Stimulated activated naive CD8-positive, alpha-beta T cell treated with anti-CD3 and anti-CD28 coated beads, Interleukin-15, amount 100 ng/mL, for 72 hours (primary cell): ENCODE measurements around the gene SREBF2.

Source experiments
- ATAC-seq: fragments of 150-1000 bp; cut with Tn5 transposase; 2 replicates; pipeline ENCODE4 v1.10.0; 2021; ENCODE audit warnings: mild to moderate bottlenecking, moderate library complexity
- DNase-seq, 2 donors: peaks; one replicate each; pipeline ENCODE4 v3.0.0; 2021 to 2022
- H3K27ac Mint-ChIP-seq, 2 donors: one replicate each; pipeline ENCODE4 v1.8.0; 2022; ENCODE audit warnings: mild to moderate bottlenecking in 2 of 2, mixed read lengths in 2 of 2, moderate library complexity in 2 of 2
- H3K27me3 Mint-ChIP-seq: one replicate; pipeline ENCODE4 v1.8.0; 2022; ENCODE audit warnings: mixed read lengths
- H3K4me1 Mint-ChIP-seq: one replicate; pipeline ENCODE4 v1.8.0; 2022; ENCODE audit warnings: mild to moderate bottlenecking, mixed read lengths
- H3K4me3 Mint-ChIP-seq, 2 donors: one replicate each; pipeline ENCODE4 v1.8.0; 2022; ENCODE audit warnings: mild to moderate bottlenecking in 2 of 2, mixed read lengths in 2 of 2, moderate library complexity in 1 of 2
- H3K9me3 Mint-ChIP-seq, 2 donors: one replicate each; pipeline ENCODE4 v1.8.0; 2022; ENCODE audit warnings: mixed read lengths in 2 of 2

The SREBF2 gene

DNA sequence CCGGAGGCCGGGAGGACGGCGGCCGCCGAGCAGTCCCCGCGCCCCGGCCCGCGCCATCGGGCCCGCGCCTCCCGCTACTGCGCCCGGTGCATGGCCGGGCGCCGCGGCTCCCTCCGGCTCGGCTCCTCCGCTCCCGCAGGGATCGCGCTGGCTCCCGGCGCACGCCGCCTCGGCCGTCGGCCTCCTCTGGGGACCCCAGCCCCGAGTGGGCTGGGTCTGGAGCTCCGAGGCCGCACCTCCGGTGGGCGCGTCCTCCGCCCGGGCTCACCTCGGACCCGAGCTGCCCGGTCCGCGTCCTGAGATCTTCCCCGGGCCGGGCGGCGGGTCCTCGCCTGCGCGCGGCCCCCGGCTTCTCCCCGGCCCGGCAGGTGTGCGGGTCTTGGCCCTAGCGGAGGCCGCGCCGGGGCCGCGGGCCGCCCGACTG, 81.7 kb downstream of the SREBF2 start:
- H3K27me3 Mint-ChIP-seq = peaks cover 64% of the 10 kb centered on the region
- no peak overlapping the region for H3K27ac Mint-ChIP-seq
- H3K4me1 Mint-ChIP-seq = peaks cover 72% of the 10 kb centered on the region
- no peaks in the 10 kb centered on the region for H3K9me3 Mint-ChIP-seq
- peak; percentile 7 for ATAC-seq
- H3K4me3 Mint-ChIP-seq = no peak overlapping the region
- DNase-seq = no peak

DNA sequence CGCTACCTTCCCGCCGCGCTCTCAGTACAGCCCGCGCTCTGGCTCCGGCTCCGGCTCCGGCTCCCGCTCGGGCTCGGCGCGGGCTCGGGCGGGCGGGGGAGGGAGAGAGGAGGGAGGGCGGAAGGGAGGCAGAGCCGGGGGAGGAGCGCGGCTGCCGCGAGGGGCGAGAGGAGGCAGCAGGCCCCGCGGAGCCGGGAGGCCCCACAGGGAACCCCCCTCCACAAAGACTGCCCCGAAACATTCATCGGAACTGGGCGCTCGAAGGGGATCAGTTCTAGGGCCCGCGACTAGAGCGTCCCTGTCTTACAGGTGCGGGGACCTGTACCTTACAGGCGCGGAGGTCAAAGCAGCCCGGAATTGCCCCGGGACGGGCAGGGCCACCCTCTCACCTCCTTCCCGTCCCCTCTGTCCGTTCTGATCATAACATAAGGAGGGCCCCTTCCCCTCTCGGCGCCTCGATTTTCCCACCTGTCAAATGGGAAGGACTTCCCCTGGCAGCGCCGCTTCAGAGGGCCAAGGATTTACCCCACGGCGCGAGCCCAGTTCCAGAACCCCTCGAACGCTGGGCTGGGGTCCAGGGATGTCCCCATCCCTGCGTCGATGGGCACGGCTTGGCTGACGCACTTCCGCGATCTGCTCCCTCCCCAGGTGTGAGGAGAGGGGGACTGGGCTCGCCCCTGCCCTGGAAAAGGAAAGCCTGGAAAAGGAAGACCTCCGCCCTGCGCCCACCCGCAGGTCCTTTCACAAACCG, 82.3 kb downstream of the SREBF2 start, which contains the start of gene SHISA8:
Gene SHISA8, minus strand, starts transcription at position 40 of the 751 bp plus-strand sequence. CDS start 407 bp downstream, outside the sequence.
- Mint-ChIP-seq H3K4me3 (peak within 1 kb of the TSS; percentile 47 to 65), H3K9me3 (no peaks in the 10 kb centered on the region), H3K27me3 (peaks cover 62% of the 10 kb centered on the region), H3K27ac (peak within 1 kb of the TSS in 1 of 2 donors; percentile 82), H3K4me1 (peaks cover 73% of the 10 kb centered on the region)
- peak; percentile 62 for ATAC-seq
- peak; percentile 56 to 60 for DNase-seq

- H3K9me3 Mint-ChIP-seq = no peaks in the 10 kb centered on the region
- H3K27ac Mint-ChIP-seq = no peak overlapping the region
- ATAC-seq = no peak
- peaks cover 75% of the 10 kb centered on the region for H3K4me1 Mint-ChIP-seq
- H3K4me3 Mint-ChIP-seq = peak overlapping the region; percentile 47 to 65
- peaks cover 59% of the 10 kb centered on the region for H3K27me3 Mint-ChIP-seq
- DNase-seq = no peak
Measured at GRCh38 chr22:41915786-41916493, 83.0 kb downstream of the SREBF2 start.

DNA sequence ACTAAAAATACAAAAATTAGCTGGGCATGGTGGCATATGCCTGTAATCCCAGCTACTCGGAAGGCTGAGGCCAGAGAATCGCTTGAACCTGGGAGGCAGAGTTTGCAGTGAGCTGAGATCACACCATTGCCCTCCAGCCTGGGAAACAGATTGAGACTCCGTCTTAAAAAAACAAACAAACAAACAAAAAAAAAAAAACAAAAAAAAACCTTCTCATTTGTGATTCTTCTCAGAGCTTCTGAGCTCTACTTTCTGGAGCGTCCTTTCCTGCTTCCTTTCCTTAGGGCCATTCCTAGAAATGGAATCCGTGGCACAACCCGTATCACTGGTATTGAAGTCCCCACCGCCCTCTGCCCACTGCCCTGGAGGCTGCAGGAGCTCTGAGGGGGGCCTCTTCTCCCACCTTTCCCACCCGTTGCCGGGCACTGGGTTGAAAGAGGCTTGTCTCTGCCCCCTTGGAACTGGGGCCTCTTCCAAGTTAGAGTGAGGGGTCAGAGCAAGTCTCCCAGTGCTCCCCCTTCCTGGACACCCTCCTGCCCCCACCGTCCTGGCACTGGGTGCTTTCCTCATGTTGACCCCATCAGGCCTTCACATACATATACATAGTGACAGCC, 83.9 kb downstream of the SREBF2 start:
- DNase-seq = no peak
- Mint-ChIP-seq H3K27ac (no peak overlapping the region), H3K9me3 (no peaks in the 10 kb centered on the region), H3K4me1 (peaks cover 66% of the 10 kb centered on the region), H3K4me3 (no peak overlapping the region), H3K27me3 (peaks cover 50% of the 10 kb centered on the region)
- ATAC-seq = no peak

- H3K27me3 Mint-ChIP-seq = peaks cover 44% of the 10 kb centered on the region
Measured at GRCh38 chr22:41917375-41917902, 84.5 kb downstream of the SREBF2 start.

DNA sequence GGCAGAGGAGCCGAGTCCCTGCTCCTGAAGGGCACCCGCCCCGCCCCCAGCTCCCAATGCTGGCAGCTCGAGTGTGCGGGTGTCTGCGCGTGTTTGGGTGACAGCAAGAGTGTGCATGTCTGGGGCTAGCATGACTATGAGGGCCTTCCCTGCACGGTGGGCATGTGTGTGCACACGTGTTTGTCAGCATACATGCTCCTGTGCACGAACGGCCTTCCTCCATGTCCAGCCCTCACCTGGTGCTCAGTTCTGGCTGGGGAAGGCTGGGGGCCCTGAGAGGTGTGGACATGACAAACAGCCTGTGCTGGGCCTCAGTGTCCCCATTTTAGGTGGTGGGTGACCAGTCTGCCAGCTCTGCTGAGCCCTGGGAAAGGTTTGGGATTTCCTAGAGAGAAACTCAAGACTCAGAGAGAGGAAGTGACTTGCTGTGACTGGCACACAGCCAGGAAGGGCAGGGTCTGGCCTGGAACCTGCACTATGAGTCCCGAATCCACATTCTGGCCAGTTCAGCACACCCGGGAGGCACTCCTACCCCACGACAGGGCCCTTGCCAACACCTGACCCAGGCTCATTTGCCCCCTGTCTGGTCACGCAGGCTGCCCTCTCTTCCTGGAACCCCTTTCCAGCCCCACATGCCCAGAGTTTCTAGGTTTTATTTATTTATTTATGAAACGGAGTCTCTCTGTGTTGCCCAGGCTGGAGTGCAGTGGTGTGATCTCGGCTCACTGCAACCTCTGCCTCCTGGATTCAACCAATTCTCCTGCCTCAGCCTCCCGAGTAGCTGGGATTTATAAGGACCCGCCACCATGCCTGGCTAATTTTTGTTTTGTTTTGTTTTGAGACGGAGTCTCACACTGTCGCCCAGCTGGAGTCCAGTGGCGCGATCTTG, 85.2 kb downstream of the SREBF2 start:
- Mint-ChIP-seq H3K9me3 (no peaks in the 10 kb centered on the region), H3K4me3 (peak overlapping the region in 1 of 2 donors; percentile 37), H3K4me1 (peaks cover 56% of the 10 kb centered on the region), H3K27ac (peak overlapping the region in 1 of 2 donors; percentile 54), H3K27me3 (peaks cover 37% of the 10 kb centered on the region)
- no peak for DNase-seq
- no peak for ATAC-seq

More at GRCh38 chr22:41917375-41917902, 84.5 kb downstream of the SREBF2 start:
- ATAC-seq (no peak), DNase-seq (no peak)
- H3K4me1 Mint-ChIP-seq = peaks cover 60% of the 10 kb centered on the region
- no peaks in the 10 kb centered on the region for H3K9me3 Mint-ChIP-seq
- peak overlapping the region in 1 of 2 donors; percentile 54 for H3K27ac Mint-ChIP-seq
- H3K4me3 Mint-ChIP-seq = peak overlapping the region in 1 of 2 donors; percentile 37

DNA sequence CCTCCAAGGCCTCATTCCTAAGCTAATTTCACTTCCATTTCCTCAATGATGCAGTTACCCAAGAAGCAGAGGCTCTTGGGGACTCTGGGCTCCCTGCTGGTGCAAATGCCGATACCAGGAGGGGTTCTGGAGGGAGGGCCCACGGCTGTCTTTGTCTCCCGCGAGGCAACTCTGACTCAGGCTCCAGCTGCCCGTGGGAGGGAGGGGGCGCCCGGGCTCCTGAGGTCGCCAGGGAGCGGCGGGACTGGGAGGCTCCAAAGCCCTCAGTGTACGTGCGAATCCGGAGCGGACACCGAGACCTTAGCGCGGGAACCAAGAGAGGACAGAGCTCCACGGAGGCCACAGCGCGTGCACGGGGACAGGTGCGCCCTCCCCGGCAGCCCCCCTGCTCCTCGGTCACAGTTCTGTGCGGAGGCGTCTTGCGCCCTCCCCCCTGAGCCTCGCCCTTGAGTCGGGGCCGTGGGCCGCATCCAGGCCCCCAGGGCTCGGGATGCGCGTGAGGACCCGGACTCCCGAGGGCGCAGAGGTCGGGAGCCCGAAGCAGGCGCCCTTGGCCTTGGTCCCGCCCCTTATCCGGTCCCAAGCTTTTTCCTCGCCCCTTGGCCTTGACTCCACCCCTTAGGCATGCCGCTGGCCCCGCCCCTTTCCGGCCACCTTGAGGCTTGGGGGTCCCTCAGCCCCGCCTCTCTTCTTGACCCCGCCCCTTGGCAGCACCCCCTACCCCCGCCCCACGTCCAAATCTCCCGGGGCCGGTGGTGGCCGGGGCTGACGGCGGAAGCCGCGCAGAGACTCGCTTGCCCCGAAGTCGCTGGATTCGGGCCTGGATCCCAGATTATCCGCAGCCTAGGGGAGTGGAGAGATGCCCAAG, 86.7 kb downstream of the SREBF2 start:
- Mint-ChIP-seq H3K27ac (no peak overlapping the region), H3K9me3 (no peaks in the 10 kb centered on the region), H3K4me3 (peak overlapping the region; percentile 73 to 85), H3K27me3 (peaks cover 31% of the 10 kb centered on the region), H3K4me1 (peaks cover 54% of the 10 kb centered on the region)
- DNase-seq = peak in 1 of 2 donors; percentile 43
- ATAC-seq = peak; percentile 48

GRCh38 chr22:41920271-41920976, 87.5 kb downstream of the SREBF2 start:
- ATAC-seq (no peak), DNase-seq (no peak)

GRCh38 chr22:41922328-41922727, 89.4 kb downstream of the SREBF2 start:
- Mint-ChIP-seq H3K4me1 (peaks cover 58% of the 10 kb centered on the region), H3K9me3 (no peaks in the 10 kb centered on the region), H3K27ac (no peak overlapping the region), H3K27me3 (peaks cover 29% of the 10 kb centered on the region), H3K4me3 (no peak overlapping the region)
- no peak for ATAC-seq
- DNase-seq = no peak

More at GRCh38 chr22:41920271-41920976, 87.5 kb downstream of the SREBF2 start:
- peak overlapping the region in 1 of 2 donors; percentile 13 for H3K27ac Mint-ChIP-seq
- H3K4me1 Mint-ChIP-seq = peaks cover 58% of the 10 kb centered on the region
- H3K27me3 Mint-ChIP-seq = peaks cover 34% of the 10 kb centered on the region
- H3K9me3 Mint-ChIP-seq = no peaks in the 10 kb centered on the region
- H3K4me3 Mint-ChIP-seq = peak overlapping the region; percentile 66 to 85

DNA sequence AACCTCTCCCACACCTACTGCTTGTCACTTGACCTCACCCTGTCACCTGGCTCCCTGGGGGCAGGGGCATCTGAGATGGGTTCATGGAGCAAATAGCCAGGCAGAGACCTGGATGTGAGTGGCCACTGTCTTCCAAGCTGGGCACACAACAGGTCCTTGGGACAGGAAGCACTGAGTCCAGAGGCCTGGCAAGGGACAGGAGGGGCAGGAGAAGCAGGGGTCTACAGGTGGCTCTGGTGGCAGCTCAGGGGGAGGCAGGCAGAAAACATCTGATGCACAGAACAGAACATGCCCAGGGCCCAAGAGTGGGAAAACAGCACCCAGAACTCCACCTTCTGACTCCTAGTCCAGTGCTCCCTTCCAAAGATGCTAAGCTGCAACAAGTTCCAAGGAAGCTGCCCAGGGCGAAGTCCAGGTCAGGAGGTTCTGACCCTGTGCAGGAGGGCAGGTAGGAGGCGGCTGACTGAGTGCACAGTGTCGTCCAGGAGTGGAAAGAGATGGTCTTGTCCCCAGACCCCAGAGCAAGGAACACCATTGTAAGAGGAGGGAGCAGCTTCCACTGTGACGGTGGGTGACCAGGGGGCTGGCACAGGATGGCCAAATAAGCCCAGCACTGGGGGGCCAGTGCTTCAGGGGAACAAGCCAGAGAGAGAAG, 90.2 kb downstream of the SREBF2 start:
- Mint-ChIP-seq H3K27ac (peak overlapping the region in 1 of 2 donors; percentile 79), H3K4me1 (peaks cover 58% of the 10 kb centered on the region), H3K4me3 (no peak overlapping the region)

DNA sequence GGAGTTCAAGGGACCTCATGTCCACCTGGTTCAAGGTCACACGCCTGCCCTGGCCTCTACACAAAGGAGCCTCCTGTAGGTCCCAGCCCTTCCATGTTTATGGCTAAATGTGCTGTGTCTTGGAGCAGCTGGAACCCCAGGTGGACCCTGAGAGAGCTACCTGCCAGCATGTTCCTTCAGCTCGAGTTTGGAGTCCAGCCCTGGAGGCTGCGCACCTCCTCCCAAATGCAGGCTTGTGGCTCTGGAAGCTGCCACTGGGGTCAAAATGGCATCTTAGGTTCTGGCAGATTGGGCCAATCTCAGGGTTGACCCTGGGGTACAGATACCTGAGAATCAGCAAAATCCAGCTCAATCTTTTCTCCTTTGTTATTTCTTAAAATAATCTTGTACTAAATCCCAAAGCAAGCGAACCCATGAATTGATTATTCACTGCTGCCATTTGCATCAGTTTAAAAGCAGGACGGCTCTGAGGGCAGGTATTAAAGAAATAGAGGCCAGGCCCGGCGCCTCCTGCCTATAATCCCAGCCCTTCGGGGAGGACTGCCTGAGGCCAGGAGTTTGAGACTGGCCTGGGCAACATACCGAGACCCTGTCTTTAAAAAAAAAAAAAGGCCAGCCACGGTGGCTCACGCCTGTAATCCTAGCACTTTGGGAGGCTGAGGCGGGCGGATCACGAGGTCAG, 90.8 kb downstream of the SREBF2 start:
- Mint-ChIP-seq H3K27me3 (peaks cover 31% of the 10 kb centered on the region), H3K27ac (no peak overlapping the region), H3K9me3 (no peaks in the 10 kb centered on the region), H3K4me1 (peaks cover 58% of the 10 kb centered on the region), H3K4me3 (no peak overlapping the region)
- no peak for DNase-seq
- no peak for ATAC-seq

More for the DNA sequence above, 90.2 kb downstream of the SREBF2 start:
- ATAC-seq = no peak
- Mint-ChIP-seq H3K27me3 (peaks cover 29% of the 10 kb centered on the region), H3K9me3 (no peaks in the 10 kb centered on the region)
- no peak for DNase-seq

- H3K27me3 Mint-ChIP-seq = peaks cover 31% of the 10 kb centered on the region
- peaks cover 49% of the 10 kb centered on the region for H3K4me1 Mint-ChIP-seq
- peak overlapping the region; percentile 78 to 90 for H3K4me3 Mint-ChIP-seq
- peak; percentile 81 for ATAC-seq
- H3K27ac Mint-ChIP-seq = peak overlapping the region; percentile 83 to 90
- no peaks in the 10 kb centered on the region for H3K9me3 Mint-ChIP-seq
- DNase-seq = peak; percentile 79 to 84
Measured at GRCh38 chr22:41925783-41926460, 93.0 kb downstream of the SREBF2 start.
